ENCODE measurements around the gene GID4.

DNA sequence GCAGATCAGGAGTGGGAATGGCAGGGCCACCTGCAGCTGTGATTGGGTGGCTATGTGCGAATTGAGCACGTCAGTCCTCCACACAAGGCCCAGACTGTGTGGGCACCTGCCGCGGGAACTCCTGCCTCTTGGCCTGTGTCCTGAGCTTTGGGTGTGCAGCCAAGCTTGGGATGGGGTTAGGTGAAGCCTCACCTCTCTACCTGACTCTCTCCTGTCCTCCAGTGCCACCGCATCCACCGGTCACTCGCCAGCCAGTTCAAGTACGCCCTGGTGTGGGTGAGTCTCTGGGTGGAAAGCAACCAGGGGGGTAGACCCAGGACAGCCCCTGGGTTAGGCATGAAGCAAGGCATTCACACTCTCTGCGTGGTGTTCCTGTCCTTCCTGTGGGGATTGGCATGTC lies 67.0 kb downstream of the GID4 start:
- TF ChIP-seq, protein P1, sequence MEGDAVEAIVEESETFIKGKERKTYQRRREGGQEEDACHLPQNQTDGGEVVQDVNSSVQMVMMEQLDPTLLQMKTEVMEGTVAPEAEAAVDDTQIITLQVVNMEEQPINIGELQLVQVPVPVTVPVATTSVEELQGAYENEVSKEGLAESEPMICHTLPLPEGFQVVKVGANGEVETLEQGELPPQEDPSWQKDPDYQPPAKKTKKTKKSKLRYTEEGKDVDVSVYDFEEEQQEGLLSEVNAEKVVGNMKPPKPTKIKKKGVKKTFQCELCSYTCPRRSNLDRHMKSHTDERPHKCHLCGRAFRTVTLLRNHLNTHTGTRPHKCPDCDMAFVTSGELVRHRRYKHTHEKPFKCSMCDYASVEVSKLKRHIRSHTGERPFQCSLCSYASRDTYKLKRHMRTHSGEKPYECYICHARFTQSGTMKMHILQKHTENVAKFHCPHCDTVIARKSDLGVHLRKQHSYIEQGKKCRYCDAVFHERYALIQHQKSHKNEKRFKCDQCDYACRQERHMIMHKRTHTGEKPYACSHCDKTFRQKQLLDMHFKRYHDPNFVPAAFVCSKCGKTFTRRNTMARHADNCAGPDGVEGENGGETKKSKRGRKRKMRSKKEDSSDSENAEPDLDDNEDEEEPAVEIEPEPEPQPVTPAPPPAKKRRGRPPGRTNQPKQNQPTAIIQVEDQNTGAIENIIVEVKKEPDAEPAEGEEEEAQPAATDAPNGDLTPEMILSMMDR (IDR thresholded peaks at IDR 0.05; ENCODE audit: borderline replicate concordance, extremely low read depth, low read length, poor library complexity, severe bottlenecking) = no peak
- TF ChIP-seq EZH2 (IDR thresholded peaks at IDR 0.05; ENCODE audit: borderline replicate concordance, low read depth, low read length, severe bottlenecking) = no peak

Measured in DND-41 (cell line).